ENCODE results near the gene AMD1. TPM values are rescaled to one million over a fixed set of nuclear protein-coding genes. Genes with fewer than 3 reads are reported as not detected.

AMD1 gene
- total and polyA plus RNA-seq, 9 of the 15 experiments (the other 6 are each of a cell fraction or from before 2014, with no cell fraction given) = 60.0 to 151 (median 85.6) TPM

DNA sequence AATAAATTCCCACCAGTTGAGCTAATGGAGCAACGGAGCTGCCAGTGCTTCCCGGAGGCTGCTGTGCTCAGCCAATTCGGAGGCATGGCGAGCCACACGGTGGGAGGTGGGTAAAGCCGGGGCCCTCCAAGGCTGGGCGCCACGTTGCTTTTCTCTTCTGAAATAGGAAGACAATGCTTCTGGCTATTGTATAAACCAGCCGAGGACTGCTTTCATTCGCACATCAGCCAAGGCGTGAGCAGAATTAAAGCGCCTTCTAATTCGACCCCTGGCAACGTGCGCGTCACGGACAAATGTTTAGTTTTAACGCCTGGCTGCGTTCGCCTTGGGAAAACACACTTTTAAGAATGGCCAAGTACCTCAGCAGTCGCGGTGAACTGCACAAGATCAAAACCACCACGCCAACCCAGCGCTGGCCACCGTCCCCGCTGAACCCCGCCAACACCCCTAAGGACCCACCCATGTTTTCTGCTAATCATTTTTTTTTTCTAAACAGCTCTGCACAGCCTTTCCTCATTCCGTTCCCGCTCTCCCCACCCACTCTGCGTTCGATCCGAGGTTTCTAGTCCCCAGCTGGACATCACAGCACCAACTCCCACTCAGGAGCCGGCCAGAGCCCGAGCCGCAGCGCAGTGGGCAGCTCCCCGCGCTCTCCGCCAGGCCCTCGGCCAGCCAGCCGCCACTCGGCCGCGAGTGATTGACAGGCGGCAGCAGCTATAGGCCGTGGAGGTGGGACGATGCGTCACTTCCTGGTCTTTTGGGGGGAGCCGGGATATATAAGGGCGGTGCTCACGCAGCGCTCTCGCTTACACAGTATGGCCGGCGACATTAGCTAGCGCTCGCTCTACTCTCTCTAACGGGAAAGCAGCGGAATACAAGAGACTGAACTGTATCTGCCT is at the start of gene AMD1 (continued):
- TF ChIP-seq, protein P1, sequence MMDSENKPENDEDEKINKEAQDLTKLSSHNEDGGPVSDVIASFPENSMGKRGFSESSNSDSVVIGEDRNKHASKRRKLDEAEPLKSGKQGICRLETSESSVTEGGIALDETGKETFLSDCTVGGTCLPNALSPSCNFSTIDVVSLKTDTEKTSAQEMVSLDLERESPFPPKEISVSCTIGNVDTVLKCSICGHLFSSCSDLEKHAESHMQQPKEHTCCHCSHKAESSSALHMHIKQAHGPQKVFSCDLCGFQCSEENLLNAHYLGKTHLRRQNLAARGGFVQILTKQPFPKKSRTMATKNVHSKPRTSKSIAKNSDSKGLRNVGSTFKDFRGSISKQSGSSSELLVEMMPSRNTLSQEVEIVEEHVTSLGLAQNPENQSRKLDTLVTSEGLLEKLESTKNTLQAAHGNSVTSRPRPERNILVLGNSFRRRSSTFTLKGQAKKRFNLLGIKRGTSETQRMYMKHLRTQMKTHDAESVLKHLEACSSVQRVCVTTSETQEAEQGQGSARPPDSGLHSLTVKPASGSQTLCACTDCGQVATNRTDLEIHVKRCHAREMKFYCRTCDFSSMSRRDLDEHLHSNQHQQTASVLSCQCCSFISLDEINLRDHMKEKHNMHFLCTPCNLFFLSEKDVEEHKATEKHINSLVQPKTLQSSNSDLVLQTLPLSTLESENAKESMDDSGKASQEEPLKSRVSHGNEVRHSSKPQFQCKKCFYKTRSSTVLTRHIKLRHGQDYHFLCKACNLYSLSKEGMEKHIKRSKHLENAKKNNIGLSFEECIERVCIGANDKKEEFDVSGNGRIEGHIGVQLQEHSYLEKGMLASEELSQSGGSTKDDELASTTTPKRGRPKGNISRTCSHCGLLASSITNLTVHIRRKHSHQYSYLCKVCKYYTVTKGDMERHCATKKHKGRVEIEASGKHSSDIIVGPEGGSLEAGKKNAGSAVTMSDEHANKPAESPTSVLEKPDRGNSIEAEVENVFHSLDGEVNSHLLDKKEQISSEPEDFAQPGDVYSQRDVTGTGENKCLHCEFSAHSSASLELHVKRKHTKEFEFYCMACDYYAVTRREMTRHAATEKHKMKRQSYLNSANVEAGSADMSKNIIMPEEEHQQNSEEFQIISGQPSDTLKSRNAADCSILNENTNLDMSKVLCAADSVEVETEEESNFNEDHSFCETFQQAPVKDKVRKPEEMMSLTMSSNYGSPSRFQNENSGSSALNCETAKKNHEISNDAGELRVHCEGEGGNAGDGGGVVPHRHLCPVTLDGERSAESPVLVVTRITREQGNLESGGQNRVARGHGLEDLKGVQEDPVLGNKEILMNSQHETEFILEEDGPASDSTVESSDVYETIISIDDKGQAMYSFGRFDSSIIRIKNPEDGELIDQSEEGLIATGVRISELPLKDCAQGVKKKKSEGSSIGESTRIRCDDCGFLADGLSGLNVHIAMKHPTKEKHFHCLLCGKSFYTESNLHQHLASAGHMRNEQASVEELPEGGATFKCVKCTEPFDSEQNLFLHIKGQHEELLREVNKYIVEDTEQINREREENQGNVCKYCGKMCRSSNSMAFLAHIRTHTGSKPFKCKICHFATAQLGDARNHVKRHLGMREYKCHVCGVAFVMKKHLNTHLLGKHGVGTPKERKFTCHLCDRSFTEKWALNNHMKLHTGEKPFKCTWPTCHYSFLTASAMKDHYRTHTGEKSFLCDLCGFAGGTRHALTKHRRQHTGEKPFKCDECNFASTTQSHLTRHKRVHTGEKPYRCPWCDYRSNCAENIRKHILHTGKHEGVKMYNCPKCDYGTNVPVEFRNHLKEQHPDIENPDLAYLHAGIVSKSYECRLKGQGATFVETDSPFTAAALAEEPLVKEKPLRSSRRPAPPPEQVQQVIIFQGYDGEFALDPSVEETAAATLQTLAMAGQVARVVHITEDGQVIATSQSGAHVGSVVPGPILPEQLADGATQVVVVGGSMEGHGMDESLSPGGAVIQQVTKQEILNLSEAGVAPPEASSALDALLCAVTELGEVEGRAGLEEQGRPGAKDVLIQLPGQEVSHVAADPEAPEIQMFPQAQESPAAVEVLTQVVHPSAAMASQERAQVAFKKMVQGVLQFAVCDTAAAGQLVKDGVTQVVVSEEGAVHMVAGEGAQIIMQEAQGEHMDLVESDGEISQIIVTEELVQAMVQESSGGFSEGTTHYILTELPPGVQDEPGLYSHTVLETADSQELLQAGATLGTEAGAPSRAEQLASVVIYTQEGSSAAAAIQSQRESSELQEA (IDR thresholded peaks at IDR 0.05; ENCODE audit: low read depth) = no peak
- TF ChIP-seq ZNF184 (CRISPR knock-in tag; IDR thresholded peaks at IDR 0.05) = no peak
- TF ChIP-seq GTF2A2 (tag; IDR thresholded peaks at IDR 0.05) = peak; percentile 97
- no peak for TF ChIP-seq CEBPG (CRISPR knock-in tag; IDR thresholded peaks at IDR 0.05)
- no peak for TF ChIP-seq CEBPG (tag; conservative IDR thresholded peaks at IDR 0.05 in 1 of 2, IDR thresholded peaks at IDR 0.05 in 1 of 2)
- no peak for TF ChIP-seq ARHGAP35 (IDR thresholded peaks at IDR 0.05; ENCODE audit: partially characterized antibody)
- TF ChIP-seq DNMT1 (IDR thresholded peaks at IDR 0.05) = no peak
- no peak for TF ChIP-seq ZNF174 (CRISPR knock-in tag; IDR thresholded peaks at IDR 0.05)
- peak; percentile 27 to 45; a peak in 2 of 4 replicates for TF ChIP-seq TEAD1 (CRISPR knock-in tag; IDR thresholded peaks at IDR 0.05)
- TF ChIP-seq, protein P2, sequence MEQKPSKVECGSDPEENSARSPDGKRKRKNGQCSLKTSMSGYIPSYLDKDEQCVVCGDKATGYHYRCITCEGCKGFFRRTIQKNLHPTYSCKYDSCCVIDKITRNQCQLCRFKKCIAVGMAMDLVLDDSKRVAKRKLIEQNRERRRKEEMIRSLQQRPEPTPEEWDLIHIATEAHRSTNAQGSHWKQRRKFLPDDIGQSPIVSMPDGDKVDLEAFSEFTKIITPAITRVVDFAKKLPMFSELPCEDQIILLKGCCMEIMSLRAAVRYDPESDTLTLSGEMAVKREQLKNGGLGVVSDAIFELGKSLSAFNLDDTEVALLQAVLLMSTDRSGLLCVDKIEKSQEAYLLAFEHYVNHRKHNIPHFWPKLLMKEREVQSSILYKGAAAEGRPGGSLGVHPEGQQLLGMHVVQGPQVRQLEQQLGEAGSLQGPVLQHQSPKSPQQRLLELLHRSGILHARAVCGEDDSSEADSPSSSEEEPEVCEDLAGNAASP (IDR thresholded peaks at IDR 0.05) = no peak
- TF ChIP-seq FOXJ2 (tag; IDR thresholded peaks at IDR 0.05) = peak; percentile 78
- TF ChIP-seq, protein P3, sequence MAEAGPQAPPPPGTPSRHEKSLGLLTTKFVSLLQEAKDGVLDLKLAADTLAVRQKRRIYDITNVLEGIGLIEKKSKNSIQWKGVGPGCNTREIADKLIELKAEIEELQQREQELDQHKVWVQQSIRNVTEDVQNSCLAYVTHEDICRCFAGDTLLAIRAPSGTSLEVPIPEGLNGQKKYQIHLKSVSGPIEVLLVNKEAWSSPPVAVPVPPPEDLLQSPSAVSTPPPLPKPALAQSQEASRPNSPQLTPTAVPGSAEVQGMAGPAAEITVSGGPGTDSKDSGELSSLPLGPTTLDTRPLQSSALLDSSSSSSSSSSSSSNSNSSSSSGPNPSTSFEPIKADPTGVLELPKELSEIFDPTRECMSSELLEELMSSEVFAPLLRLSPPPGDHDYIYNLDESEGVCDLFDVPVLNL (CRISPR knock-in tag; IDR thresholded peaks at IDR 0.05; ENCODE audit: low read depth) = 0 out of 2 replicates have a peak, but pooled peaks have one; percentile 25
- no peak for TF ChIP-seq CBFA2T2 (conservative IDR thresholded peaks at IDR 0.05)
- peak; percentile 100 for TF ChIP-seq POLR2A (conservative IDR thresholded peaks at IDR 0.05)
- no peak for TF ChIP-seq ZNF143 (CRISPR knock-in tag; IDR thresholded peaks at IDR 0.05)
- TF ChIP-seq ZNF239 (CRISPR knock-in tag; IDR thresholded peaks at IDR 0.05) = no peak
- no peak for TF ChIP-seq NCOA6 (IDR thresholded peaks at IDR 0.05)
- no peak for TF ChIP-seq ZNF253 (CRISPR knock-in tag; conservative IDR thresholded peaks at IDR 0.05)
- TF ChIP-seq TAL1 (IDR thresholded peaks at IDR 0.05) = no peak
- no peak for TF ChIP-seq BDP1 (IDR thresholded peaks at IDR 0.05; ENCODE audit: insufficient read depth, insufficient read length)
